Liver (tissue), 9 donors: Measurements from ENCODE around the gene TRDN. TPM values are rescaled to one million over a fixed set of nuclear protein-coding genes. Genes with fewer than 3 reads are reported as not detected.

Source experiments
- DNase-seq: peaks from one replicate; pipeline ENCODE4 v3.0.0-alpha.2; 2017; ENCODE audit warnings: low spot score
- H3K27ac ChIP-seq, 2 donors: one replicate each; pipeline ENCODE4 v1.7.0; 2013; ENCODE audit warnings: inconsistent platforms in 2 of 2, low read length in 2 of 2, control low read depth in 1 of 2, low read depth in 1 of 2, mild to moderate bottlenecking in 1 of 2
- H3K27me3 ChIP-seq, 4 donors: one replicate each; pipeline versions ENCODE4 v1.6.1 to v1.7.0; 2013; ENCODE audit warnings: low read length in 3 of 4, inconsistent platforms in 1 of 4, mild to moderate bottlenecking in 1 of 4, moderate library complexity in 1 of 4; ENCODE audit not compliant: control insufficient read depth in 4 of 4, insufficient read depth in 4 of 4
- H3K36me3 ChIP-seq, 4 donors: one replicate each; pipeline versions ENCODE4 v1.6.1 to v1.7.0; 2013; ENCODE audit warnings: low read length in 3 of 4, mild to moderate bottlenecking in 3 of 4, low read depth in 1 of 4, moderate library complexity in 1 of 4; ENCODE audit not compliant: control insufficient read depth in 4 of 4, insufficient read depth in 3 of 4
- H3K4me1 ChIP-seq, 4 donors: one replicate each; pipeline versions ENCODE4 v1.6.1 to v1.7.0; 2013; ENCODE audit warnings: low read length in 3 of 4, mild to moderate bottlenecking in 3 of 4, moderate library complexity in 1 of 4; ENCODE audit not compliant: control insufficient read depth in 4 of 4, insufficient read depth in 4 of 4
- H3K4me3 ChIP-seq, 3 donors: one replicate each; pipeline versions ENCODE4 v1.6.1 to v1.7.0; 2013; ENCODE audit warnings: low read length in 3 of 3, control low read depth in 1 of 3, low read depth in 1 of 3, mild to moderate bottlenecking in 1 of 3
- H3K9ac ChIP-seq, 2 donors: one replicate each; pipeline ENCODE4 v1.7.0; 2013; ENCODE audit warnings: low read length in 2 of 2, mild to moderate bottlenecking in 2 of 2, moderate library complexity in 2 of 2, control low read depth in 1 of 2, low read depth in 1 of 2
- H3K9me3 ChIP-seq, 4 donors: one replicate each; pipeline versions ENCODE4 v1.6.1 to v1.7.0; 2013; ENCODE audit warnings: low read length in 3 of 4; ENCODE audit not compliant: control insufficient read depth in 4 of 4
- EGR1 ChIP-seq, 2 donors: IDR thresholded peaks; 2 replicates each; pipeline ENCODE4 v1.6.1; 2016 to 2018; ENCODE audit warnings: antibody characterized with exemption in 2 of 2, low read depth in 2 of 2
- FOXA1 ChIP-seq: IDR thresholded peaks from 2 replicates; pipeline ENCODE4 v1.6.1; 2016; ENCODE audit warnings: antibody characterized with exemption
- FOXA2 ChIP-seq: IDR thresholded peaks from 2 replicates; pipeline ENCODE4 v1.6.1; 2016; ENCODE audit warnings: antibody characterized with exemption
- GABPA ChIP-seq, 2 donors: IDR thresholded peaks in 1 of 2; conservative IDR thresholded peaks in 1 of 2; 2 replicates each; pipeline ENCODE4 v1.6.1; 2016; ENCODE audit warnings: antibody characterized with exemption in 2 of 2, mild to moderate bottlenecking in 1 of 2, moderate library complexity in 1 of 2
- HNF4A ChIP-seq, 2 donors: conservative IDR thresholded peaks; 2 replicates each; pipeline ENCODE4 v1.6.1; 2016; ENCODE audit warnings: antibody characterized with exemption in 2 of 2, mild to moderate bottlenecking in 2 of 2
- HNF4G ChIP-seq: IDR thresholded peaks from 2 replicates; pipeline ENCODE4 v1.6.1; 2016; ENCODE audit warnings: antibody characterized with exemption
- JUND ChIP-seq, 2 donors: IDR thresholded peaks; 2 replicates each; pipeline ENCODE4 v1.6.1; 2016; ENCODE audit warnings: antibody characterized with exemption in 2 of 2
- NR2F2 ChIP-seq: IDR thresholded peaks from 2 replicates; pipeline ENCODE4 v1.6.1; 2016; ENCODE audit warnings: antibody characterized with exemption
- SP1 ChIP-seq: IDR thresholded peaks from 2 replicates; pipeline ENCODE4 v1.6.1; 2018; ENCODE audit warnings: antibody characterized with exemption, mild to moderate bottlenecking
- WGBS: extraction: QIAGEN DNeasy Blood & Tissue Kit; methylation state at CpG from one replicate; pipeline ENCODE4 v1.1.7; 2013; 5-methylcytosine and 5-hydroxymethylcytosine counted together
- polyA plus RNA-seq, 2 donors: library from polyadenylated mRNA; stranded (reverse) in 1 of 2; unstranded in 1 of 2; fragments of 200-250 nt in 1 of 2; fragments of >200 nt in 1 of 2; fragmentation: Nextera tagmentation in 1 of 2; extraction: Ambion mirVana in 1 of 2; gene quantifications; one replicate each; pipeline versions ENCODE4 v1.2.1 to v1.2.3, GENCODE V29; 2013 to 2015
- total RNA-seq, 2 donors: library from RNA; depleted of rRNA; stranded (reverse); fragments of >200 nt; gene quantifications; one replicate each; pipeline ENCODE4 v1.2.3, GENCODE V29; 2014
- TF ChIP-seq, protein P1 (sequence below): IDR thresholded peaks from 2 replicates; pipeline ENCODE4 v1.6.1; 2016; ENCODE audit warnings: antibody characterized with exemption
- TF ChIP-seq, protein P2 (sequence below): fragments of 150-350 bp; IDR thresholded peaks from 2 replicates; pipeline ENCODE4 v1.5.1; 2017; ENCODE audit warnings: improper control_type of control experiment, low read depth, low read length; ENCODE audit not compliant: missing input control
- TF ChIP-seq, protein P3 (sequence below): IDR thresholded peaks from 2 replicates; pipeline ENCODE4 v1.6.1; 2016; ENCODE audit warnings: antibody characterized with exemption, mild to moderate bottlenecking
- donor health status: healthy.
- donor health status: healthy.
- donor health status: healthy.
- donor health status: healthy.
- donor health status: healthy.

TRDN gene
- total and polyA plus RNA-seq, 4 donors, result 0.08 to 0.79 TPM; not detected in 2

DNA sequence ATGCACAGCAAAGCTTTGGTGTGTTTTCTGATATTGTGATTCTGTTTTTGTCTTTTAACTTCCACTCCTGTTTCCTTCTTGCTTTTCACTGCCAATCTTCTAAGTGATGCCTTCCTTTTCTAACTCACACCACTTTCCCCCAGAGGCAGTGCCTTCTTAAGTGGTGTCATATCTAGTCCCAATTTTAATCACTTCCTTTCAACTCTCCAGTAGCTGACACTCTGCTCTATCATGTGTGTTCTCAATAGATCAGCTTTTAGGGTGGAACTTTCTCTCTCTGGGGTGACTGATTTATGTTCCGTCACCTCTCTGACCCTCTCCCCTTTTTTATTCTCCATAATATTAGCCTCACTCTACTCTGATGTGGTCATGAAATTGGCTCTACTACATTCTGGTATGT is 460.0 kb downstream of the TRDN start:
- no peaks in the 10 kb centered on the region for H3K36me3 ChIP-seq
- H3K27me3 ChIP-seq, result no peaks in the 10 kb centered on the region
- H3K9me3 ChIP-seq, result no peaks in the 10 kb centered on the region
- no peak overlapping the region for H3K9ac ChIP-seq
- DNase-seq, result no peak
- H3K4me3 ChIP-seq, result no peak overlapping the region
- no peaks in the 10 kb centered on the region for H3K4me1 ChIP-seq
- TF ChIP-seq GABPA (IDR thresholded peaks at IDR 0.05 in 1 of 2, conservative IDR thresholded peaks at IDR 0.05 in 1 of 2) (no peak), EGR1 (IDR thresholded peaks at IDR 0.05; ENCODE audit: low read depth in 2 of 2) (no peak), JUND (IDR thresholded peaks at IDR 0.05) (no peak), NR2F2 (no peak)
- TF ChIP-seq, protein P1, sequence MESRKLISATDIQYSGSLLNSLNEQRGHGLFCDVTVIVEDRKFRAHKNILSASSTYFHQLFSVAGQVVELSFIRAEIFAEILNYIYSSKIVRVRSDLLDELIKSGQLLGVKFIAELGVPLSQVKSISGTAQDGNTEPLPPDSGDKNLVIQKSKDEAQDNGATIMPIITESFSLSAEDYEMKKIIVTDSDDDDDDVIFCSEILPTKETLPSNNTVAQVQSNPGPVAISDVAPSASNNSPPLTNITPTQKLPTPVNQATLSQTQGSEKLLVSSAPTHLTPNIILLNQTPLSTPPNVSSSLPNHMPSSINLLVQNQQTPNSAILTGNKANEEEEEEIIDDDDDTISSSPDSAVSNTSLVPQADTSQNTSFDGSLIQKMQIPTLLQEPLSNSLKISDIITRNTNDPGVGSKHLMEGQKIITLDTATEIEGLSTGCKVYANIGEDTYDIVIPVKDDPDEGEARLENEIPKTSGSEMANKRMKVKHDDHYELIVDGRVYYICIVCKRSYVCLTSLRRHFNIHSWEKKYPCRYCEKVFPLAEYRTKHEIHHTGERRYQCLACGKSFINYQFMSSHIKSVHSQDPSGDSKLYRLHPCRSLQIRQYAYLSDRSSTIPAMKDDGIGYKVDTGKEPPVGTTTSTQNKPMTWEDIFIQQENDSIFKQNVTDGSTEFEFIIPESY, result no peak
- no peak overlapping the region for H3K27ac ChIP-seq
- 77% methylated on average over 1 of the region's 1 CpG for WGBS

DNA sequence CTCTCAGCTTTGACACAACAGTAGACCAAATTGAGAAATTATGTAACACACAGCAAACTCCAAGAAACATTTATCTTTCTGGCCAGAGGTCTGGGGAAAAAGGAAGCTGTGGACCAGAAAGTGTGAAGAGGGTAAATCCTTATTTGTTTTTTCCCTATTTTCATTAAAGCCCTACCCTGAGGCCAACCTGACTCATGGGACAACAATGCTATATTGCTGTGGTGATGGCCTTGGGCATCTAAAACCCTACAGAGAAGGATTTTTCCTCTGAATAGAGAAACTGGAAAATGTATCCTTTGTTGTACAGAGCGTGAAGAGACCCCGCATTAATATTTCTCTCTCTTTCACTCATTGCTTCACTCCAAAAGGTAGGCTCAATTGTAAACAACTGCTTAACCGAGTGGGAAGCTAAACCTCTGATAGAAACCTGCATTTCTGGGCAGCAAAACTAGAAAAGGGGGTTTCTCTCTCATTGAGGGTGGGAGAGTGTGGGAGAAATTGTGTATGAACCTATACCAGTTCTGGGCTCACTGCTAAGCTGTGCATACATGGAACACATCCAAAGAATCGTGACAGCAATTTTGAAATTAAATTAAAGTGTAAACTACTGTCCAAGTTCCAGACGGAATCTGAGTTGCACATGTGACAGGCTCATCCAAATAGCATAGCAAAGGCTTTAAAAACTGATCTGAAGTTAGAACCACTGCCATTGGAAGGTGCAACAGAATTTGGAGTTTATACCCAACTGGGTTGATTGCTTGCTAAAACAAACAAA is 465.2 kb downstream of the TRDN start:
- Histone ChIP-seq H3K36me3 (no peaks in the 10 kb centered on the region), H3K9me3 (no peaks in the 10 kb centered on the region), H3K9ac (no peak overlapping the region), H3K4me1 (peaks cover 0 to 7% (median 1%) of the 10 kb centered on the region in 4 donors), H3K27ac (no peak overlapping the region), H3K27me3 (no peaks in the 10 kb centered on the region), H3K4me3 (no peak overlapping the region)
- no peak for DNase-seq
- TF ChIP-seq FOXA2 (no peak), FOXA1 (no peak), SP1 (no peak), EGR1 (IDR thresholded peaks at IDR 0.05; ENCODE audit: low read depth in 2 of 2) (no peak), HNF4G (no peak), HNF4A (conservative IDR thresholded peaks at IDR 0.05) (no peak)
- TF ChIP-seq, protein P2, sequence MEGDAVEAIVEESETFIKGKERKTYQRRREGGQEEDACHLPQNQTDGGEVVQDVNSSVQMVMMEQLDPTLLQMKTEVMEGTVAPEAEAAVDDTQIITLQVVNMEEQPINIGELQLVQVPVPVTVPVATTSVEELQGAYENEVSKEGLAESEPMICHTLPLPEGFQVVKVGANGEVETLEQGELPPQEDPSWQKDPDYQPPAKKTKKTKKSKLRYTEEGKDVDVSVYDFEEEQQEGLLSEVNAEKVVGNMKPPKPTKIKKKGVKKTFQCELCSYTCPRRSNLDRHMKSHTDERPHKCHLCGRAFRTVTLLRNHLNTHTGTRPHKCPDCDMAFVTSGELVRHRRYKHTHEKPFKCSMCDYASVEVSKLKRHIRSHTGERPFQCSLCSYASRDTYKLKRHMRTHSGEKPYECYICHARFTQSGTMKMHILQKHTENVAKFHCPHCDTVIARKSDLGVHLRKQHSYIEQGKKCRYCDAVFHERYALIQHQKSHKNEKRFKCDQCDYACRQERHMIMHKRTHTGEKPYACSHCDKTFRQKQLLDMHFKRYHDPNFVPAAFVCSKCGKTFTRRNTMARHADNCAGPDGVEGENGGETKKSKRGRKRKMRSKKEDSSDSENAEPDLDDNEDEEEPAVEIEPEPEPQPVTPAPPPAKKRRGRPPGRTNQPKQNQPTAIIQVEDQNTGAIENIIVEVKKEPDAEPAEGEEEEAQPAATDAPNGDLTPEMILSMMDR, result no peak
- TF ChIP-seq, protein P3, sequence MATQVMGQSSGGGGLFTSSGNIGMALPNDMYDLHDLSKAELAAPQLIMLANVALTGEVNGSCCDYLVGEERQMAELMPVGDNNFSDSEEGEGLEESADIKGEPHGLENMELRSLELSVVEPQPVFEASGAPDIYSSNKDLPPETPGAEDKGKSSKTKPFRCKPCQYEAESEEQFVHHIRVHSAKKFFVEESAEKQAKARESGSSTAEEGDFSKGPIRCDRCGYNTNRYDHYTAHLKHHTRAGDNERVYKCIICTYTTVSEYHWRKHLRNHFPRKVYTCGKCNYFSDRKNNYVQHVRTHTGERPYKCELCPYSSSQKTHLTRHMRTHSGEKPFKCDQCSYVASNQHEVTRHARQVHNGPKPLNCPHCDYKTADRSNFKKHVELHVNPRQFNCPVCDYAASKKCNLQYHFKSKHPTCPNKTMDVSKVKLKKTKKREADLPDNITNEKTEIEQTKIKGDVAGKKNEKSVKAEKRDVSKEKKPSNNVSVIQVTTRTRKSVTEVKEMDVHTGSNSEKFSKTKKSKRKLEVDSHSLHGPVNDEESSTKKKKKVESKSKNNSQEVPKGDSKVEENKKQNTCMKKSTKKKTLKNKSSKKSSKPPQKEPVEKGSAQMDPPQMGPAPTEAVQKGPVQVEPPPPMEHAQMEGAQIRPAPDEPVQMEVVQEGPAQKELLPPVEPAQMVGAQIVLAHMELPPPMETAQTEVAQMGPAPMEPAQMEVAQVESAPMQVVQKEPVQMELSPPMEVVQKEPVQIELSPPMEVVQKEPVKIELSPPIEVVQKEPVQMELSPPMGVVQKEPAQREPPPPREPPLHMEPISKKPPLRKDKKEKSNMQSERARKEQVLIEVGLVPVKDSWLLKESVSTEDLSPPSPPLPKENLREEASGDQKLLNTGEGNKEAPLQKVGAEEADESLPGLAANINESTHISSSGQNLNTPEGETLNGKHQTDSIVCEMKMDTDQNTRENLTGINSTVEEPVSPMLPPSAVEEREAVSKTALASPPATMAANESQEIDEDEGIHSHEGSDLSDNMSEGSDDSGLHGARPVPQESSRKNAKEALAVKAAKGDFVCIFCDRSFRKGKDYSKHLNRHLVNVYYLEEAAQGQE, result no peak
- TF ChIP-seq, protein P1, result no peak
- 75% methylated on average over 5 of the region's 5 CpGs for WGBS
